Stimulated activated CD8-positive, alpha-beta memory T cell treated with anti-CD3 and anti-CD28 coated beads, Interleukin-7, amount 100 ng/mL, for 1 hour (primary cell): Measurements from ENCODE around the gene MRPS23.
"Not testable (repeated sequence)": the region's sequence is repeated elsewhere in the genome, so short reads cannot be mapped to it uniquely, and the experiment has no call there.

Experiments used
- DNase-seq, 2 donors: peaks; one replicate each; pipeline ENCODE4 v3.0.0-alpha.2; 2020; ENCODE audit warnings: low read depth in 2 of 2

The MRPS23 gene

GRCh38 chr17:57864273-57864672, 14.4 kb upstream of the MRPS23 start:
- no peak for DNase-seq

- no peak for DNase-seq
Observed at GRCh38 chr17:57862694-57863667, 13.1 kb upstream of the MRPS23 start.

- no peak for DNase-seq
Observed at GRCh38 chr17:57861790-57862693, 12.2 kb upstream of the MRPS23 start.

GRCh38 chr17:57861000-57861789, 11.4 kb upstream of the MRPS23 start:
- DNase-seq, result no peak

GRCh38 chr17:57860414-57860999, 10.7 kb upstream of the MRPS23 start:
- DNase-seq, result no peak

- DNase-seq, result no peak
Observed at GRCh38 chr17:57859601-57860413, 10.0 kb upstream of the MRPS23 start.

- no peak for DNase-seq
Observed at GRCh38 chr17:57858838-57859237, 9.0 kb upstream of the MRPS23 start.

GRCh38 chr17:57856792-57857620, 7.2 kb upstream of the MRPS23 start:
- no peak for DNase-seq

- no peak for DNase-seq
Observed at GRCh38 chr17:57855391-57856035, 5.7 kb upstream of the MRPS23 start.

- no peak for DNase-seq
Observed at GRCh38 chr17:57853695-57854094, 3.9 kb upstream of the MRPS23 start.

- DNase-seq, result no peak
Observed at GRCh38 chr17:57852955-57853328, 3.1 kb upstream of the MRPS23 start.

- DNase-seq, result no peak
Observed at GRCh38 chr17:57852092-57852954, 2.5 kb upstream of the MRPS23 start.

- no peak for DNase-seq
Observed at GRCh38 chr17:57849163-57849873, 526 bp downstream of the MRPS23 start.

GRCh38 chr17:57846056-57846945, 3.5 kb downstream of the MRPS23 start:
- not testable (repeated sequence) for DNase-seq

- no peak for DNase-seq
Observed at GRCh38 chr17:57842280-57842679, 7.6 kb downstream of the MRPS23 start.

GRCh38 chr17:57839571-57839923, 10.3 kb downstream of the MRPS23 start:
- no peak for DNase-seq
